GM23338 (cell line): ENCODE results near the gene SOD3. TPM values are rescaled to one million over a fixed set of nuclear protein-coding genes. Genes with fewer than 3 reads are reported as not detected.

ENCODE experiments used
- ATAC-seq: fragments of 200-7000 bp; cut with Tn5 transposase; 3 replicates; pipeline ENCODE4 v1.9.1; 2020
- DNase-seq: peaks from one replicate; pipeline ENCODE4 v3.0.0-alpha.2; 2015; ENCODE audit warnings: low spot score
- H2AFZ ChIP-seq: fragments of 200-600 bp; sonication (generic); 2 replicates; pipeline ENCODE4 v1.8.0; 2016; ENCODE audit warnings: antibody characterized with exemption, mild to moderate bottlenecking, moderate library complexity
- H3F3A ChIP-seq: fragments of 200-600 bp; sonication (generic); replicated peaks from 2 replicates; pipeline ENCODE4 v1.8.0; 2017; ENCODE audit warnings: antibody characterized with exemption, mixed run types, low read depth
- H3K27ac ChIP-seq: fragments of 200-600 bp; sonication (generic); 2 replicates; pipeline ENCODE4 v1.6.1; 2016; ENCODE audit warnings: low read depth
- H3K27me3 ChIP-seq: fragments of 200-600 bp; sonication (generic); 2 replicates; pipeline ENCODE4 v1.8.0; 2016; ENCODE audit warnings: mild to moderate bottlenecking, mixed run types, moderate library complexity; ENCODE audit not compliant: insufficient read depth
- H3K36me3 ChIP-seq: fragments of 200-600 bp; sonication (generic); 2 replicates; pipeline ENCODE4 v1.8.0; 2016; ENCODE audit warnings: mild to moderate bottlenecking; ENCODE audit not compliant: insufficient read depth
- H3K4me1 ChIP-seq: fragments of 200-600 bp; sonication (generic); 2 replicates; pipeline ENCODE4 v1.8.0; 2016; ENCODE audit warnings: mild to moderate bottlenecking, moderate library complexity; ENCODE audit not compliant: insufficient read depth
- H3K4me2 ChIP-seq: fragments of 200-600 bp; sonication (generic); 2 replicates; pipeline ENCODE4 v1.7.1; 2017; ENCODE audit warnings: mixed run types
- H3K4me3 ChIP-seq: fragments of 200-600 bp; sonication (generic); 2 replicates; pipeline ENCODE4 v1.6.1; 2016; ENCODE audit warnings: mixed run types
- H3K79me2 ChIP-seq: fragments of 200-600 bp; sonication (generic); replicated peaks from 2 replicates; pipeline ENCODE4 v1.8.0; 2017; ENCODE audit warnings: mild to moderate bottlenecking; ENCODE audit not compliant: insufficient read depth
- H3K9me2 ChIP-seq: fragments of 200-600 bp; sonication (generic); 2 replicates; pipeline ENCODE4 v1.8.0; 2017; ENCODE audit not compliant: insufficient read depth
- H4K20me1 ChIP-seq: fragments of 200-600 bp; sonication (generic); replicated peaks from 2 replicates; pipeline ENCODE4 v1.8.0; 2017; ENCODE audit warnings: mild to moderate bottlenecking; ENCODE audit not compliant: insufficient read depth
- H3K27ac Mint-ChIP-seq: 2 replicates; pipeline ENCODE4 v1.8.0; 2020; ENCODE audit warnings: inconsistent platforms, mild to moderate bottlenecking, moderate library complexity, mixed read lengths
- H3K27me3 Mint-ChIP-seq: 3 replicates; pipeline ENCODE4 v1.8.0; 2022; ENCODE audit warnings: low read depth, mild to moderate bottlenecking, moderate library complexity, mixed read lengths, inconsistent platforms; ENCODE audit not compliant: insufficient read depth, poor library complexity
- H3K36me3 Mint-ChIP-seq: 3 replicates; pipeline ENCODE4 v1.8.0; 2021; ENCODE audit warnings: low read depth, mild to moderate bottlenecking, inconsistent platforms, moderate library complexity, mixed read lengths
- H3K4me1 Mint-ChIP-seq: 3 replicates; pipeline ENCODE4 v1.8.0; 2020; ENCODE audit warnings: mild to moderate bottlenecking, inconsistent platforms, mixed read lengths
- H3K4me3 Mint-ChIP-seq: 3 replicates; pipeline ENCODE4 v1.8.0; 2021; ENCODE audit warnings: moderate library complexity, mild to moderate bottlenecking, inconsistent platforms, mixed read lengths
- H3K9me3 Mint-ChIP-seq: 3 replicates; pipeline ENCODE4 v1.8.0; 2020; ENCODE audit warnings: moderate library complexity, mild to moderate bottlenecking, inconsistent platforms, mixed read lengths
- CREB1 ChIP-seq: fragments of 250-450 bp; sonication (Bioruptor Pico); IDR thresholded peaks from 2 replicates; pipeline ENCODE4 v1.5.0; 2020; ENCODE audit warnings: low read depth, mild to moderate bottlenecking, moderate library complexity
- EZH2 ChIP-seq: fragments of 200-600 bp; sonication (generic); IDR thresholded peaks from one replicate; pipeline ENCODE4 v1.8.0; 2017; ENCODE audit warnings: antibody characterized with exemption, mild to moderate bottlenecking, low read depth; ENCODE audit not compliant: unreplicated experiment
- JUNB ChIP-seq: IDR thresholded peaks from one replicate; pipeline ENCODE4 v1.6.1; 2016; ENCODE audit warnings: antibody characterized with exemption; ENCODE audit not compliant: unreplicated experiment
- NANOG ChIP-seq: IDR thresholded peaks from 2 replicates; pipeline ENCODE4 v1.6.1; 2016; ENCODE audit warnings: antibody characterized with exemption, borderline replicate concordance
- POLR2AphosphoS5 ChIP-seq: IDR thresholded peaks from 2 replicates; pipeline ENCODE4 v1.6.1; 2016; ENCODE audit warnings: antibody characterized with exemption, low read depth
- ZNF114 ChIP-seq: fragments of 250-450 bp; sonication (Bioruptor Pico); IDR thresholded peaks from 2 replicates; pipeline ENCODE4 v1.5.0; 2020; ENCODE audit warnings: mild to moderate bottlenecking, moderate library complexity
- polyA plus RNA-seq: library from polyadenylated mRNA; unstranded; fragments of >200 nt; fragmentation: Nextera tagmentation; extraction: Ambion mirVana; gene quantifications from 2 replicates; pipeline ENCODE4 v1.2.1, GENCODE V29; 2016
- total RNA-seq: library from RNA; depleted of rRNA; stranded (reverse); fragments of >200 nt; shearing (Covaris generic); gene quantifications from 2 replicates; pipeline ENCODE4 v1.2.3, GENCODE V29; 2014
- TF ChIP-seq, protein P1 (sequence below), 2 experiments: fragments of 200-600 bp in 1 of 2; sonication (generic) in 1 of 2; conservative IDR thresholded peaks; 2 replicates each; pipeline versions ENCODE4 v1.5.1 to v1.6.1; 2016 to 2017; ENCODE audit warnings: antibody characterized with exemption in 2 of 2, low read depth in 2 of 2, mild to moderate bottlenecking in 2 of 2, moderate library complexity in 1 of 2
- TF ChIP-seq, protein P2 (sequence below): IDR thresholded peaks from one replicate; pipeline ENCODE4 v1.6.1; 2018; ENCODE audit warnings: antibody characterized with exemption; ENCODE audit not compliant: unreplicated experiment
- TF ChIP-seq, protein P3 (sequence below): IDR thresholded peaks from 2 replicates; pipeline ENCODE4 v1.6.1; 2016; ENCODE audit warnings: antibody characterized with exemption

SOD3 gene
- total and polyA plus RNA-seq, 2 experiments from 2014 or later, result 7.5 to 11.8 TPM

- Histone ChIP-seq H3K79me2 (no peaks in the 10 kb centered on the region), H2AFZ (no peak overlapping the region), H3F3A (no peaks in the 10 kb centered on the region), H3K4me1 (peaks cover 18% of the 10 kb centered on the region; the same call in 1 of the 2 replicates), H3K4me2 (0 out of 2 replicates have a peak overlapping the region, but pooled peaks have one; percentile 80), H4K20me1 (no peaks in the 10 kb centered on the region), H3K4me3 (no peak overlapping the region), H3K27me3 (peaks cover 26% of the 10 kb centered on the region), H3K27ac (no peak overlapping the region), H3K9me2 (no peaks in the 10 kb centered on the region), H3K36me3 (no peaks in the 10 kb centered on the region)
- peak; percentile 29 for ATAC-seq
- Mint-ChIP-seq H3K36me3 (no peaks in the 10 kb centered on the region; the same call in 2 of the 3 replicates), H3K9me3 (no peaks in the 10 kb centered on the region), H3K4me1 (peaks cover 21% of the 10 kb centered on the region), H3K4me3 (no peak overlapping the region), H3K27ac (no peak overlapping the region), H3K27me3 (peaks cover 9% of the 10 kb centered on the region)
- DNase-seq, result peak; percentile 75
- TF ChIP-seq POLR2AphosphoS5, result no peak
- TF ChIP-seq, protein P1, sequence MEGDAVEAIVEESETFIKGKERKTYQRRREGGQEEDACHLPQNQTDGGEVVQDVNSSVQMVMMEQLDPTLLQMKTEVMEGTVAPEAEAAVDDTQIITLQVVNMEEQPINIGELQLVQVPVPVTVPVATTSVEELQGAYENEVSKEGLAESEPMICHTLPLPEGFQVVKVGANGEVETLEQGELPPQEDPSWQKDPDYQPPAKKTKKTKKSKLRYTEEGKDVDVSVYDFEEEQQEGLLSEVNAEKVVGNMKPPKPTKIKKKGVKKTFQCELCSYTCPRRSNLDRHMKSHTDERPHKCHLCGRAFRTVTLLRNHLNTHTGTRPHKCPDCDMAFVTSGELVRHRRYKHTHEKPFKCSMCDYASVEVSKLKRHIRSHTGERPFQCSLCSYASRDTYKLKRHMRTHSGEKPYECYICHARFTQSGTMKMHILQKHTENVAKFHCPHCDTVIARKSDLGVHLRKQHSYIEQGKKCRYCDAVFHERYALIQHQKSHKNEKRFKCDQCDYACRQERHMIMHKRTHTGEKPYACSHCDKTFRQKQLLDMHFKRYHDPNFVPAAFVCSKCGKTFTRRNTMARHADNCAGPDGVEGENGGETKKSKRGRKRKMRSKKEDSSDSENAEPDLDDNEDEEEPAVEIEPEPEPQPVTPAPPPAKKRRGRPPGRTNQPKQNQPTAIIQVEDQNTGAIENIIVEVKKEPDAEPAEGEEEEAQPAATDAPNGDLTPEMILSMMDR (conservative IDR thresholded peaks at IDR 0.05; ENCODE audit: low read depth in 2 of 2), result peak; percentile 67 to 70
Measured at GRCh38 chr4:24793219-24794005, 2.0 kb upstream of the SOD3 start.

- no peak for ATAC-seq
- TF ChIP-seq NANOG (no peak), CREB1 (CRISPR knock-in tag) (no peak), POLR2AphosphoS5 (no peak), ZNF114 (CRISPR knock-in tag) (no peak), JUNB (no peak), EZH2 (no peak)
- TF ChIP-seq, protein P1 (conservative IDR thresholded peaks at IDR 0.05; ENCODE audit: low read depth in 2 of 2), result no peak
- TF ChIP-seq, protein P2, sequence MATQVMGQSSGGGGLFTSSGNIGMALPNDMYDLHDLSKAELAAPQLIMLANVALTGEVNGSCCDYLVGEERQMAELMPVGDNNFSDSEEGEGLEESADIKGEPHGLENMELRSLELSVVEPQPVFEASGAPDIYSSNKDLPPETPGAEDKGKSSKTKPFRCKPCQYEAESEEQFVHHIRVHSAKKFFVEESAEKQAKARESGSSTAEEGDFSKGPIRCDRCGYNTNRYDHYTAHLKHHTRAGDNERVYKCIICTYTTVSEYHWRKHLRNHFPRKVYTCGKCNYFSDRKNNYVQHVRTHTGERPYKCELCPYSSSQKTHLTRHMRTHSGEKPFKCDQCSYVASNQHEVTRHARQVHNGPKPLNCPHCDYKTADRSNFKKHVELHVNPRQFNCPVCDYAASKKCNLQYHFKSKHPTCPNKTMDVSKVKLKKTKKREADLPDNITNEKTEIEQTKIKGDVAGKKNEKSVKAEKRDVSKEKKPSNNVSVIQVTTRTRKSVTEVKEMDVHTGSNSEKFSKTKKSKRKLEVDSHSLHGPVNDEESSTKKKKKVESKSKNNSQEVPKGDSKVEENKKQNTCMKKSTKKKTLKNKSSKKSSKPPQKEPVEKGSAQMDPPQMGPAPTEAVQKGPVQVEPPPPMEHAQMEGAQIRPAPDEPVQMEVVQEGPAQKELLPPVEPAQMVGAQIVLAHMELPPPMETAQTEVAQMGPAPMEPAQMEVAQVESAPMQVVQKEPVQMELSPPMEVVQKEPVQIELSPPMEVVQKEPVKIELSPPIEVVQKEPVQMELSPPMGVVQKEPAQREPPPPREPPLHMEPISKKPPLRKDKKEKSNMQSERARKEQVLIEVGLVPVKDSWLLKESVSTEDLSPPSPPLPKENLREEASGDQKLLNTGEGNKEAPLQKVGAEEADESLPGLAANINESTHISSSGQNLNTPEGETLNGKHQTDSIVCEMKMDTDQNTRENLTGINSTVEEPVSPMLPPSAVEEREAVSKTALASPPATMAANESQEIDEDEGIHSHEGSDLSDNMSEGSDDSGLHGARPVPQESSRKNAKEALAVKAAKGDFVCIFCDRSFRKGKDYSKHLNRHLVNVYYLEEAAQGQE, result no peak
- TF ChIP-seq, protein P3, sequence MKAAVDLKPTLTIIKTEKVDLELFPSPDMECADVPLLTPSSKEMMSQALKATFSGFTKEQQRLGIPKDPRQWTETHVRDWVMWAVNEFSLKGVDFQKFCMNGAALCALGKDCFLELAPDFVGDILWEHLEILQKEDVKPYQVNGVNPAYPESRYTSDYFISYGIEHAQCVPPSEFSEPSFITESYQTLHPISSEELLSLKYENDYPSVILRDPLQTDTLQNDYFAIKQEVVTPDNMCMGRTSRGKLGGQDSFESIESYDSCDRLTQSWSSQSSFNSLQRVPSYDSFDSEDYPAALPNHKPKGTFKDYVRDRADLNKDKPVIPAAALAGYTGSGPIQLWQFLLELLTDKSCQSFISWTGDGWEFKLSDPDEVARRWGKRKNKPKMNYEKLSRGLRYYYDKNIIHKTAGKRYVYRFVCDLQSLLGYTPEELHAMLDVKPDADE, result no peak
Measured at GRCh38 chr4:24794051-24794450, 1.3 kb upstream of the SOD3 start.

More at GRCh38 chr4:24794051-24794450, 1.3 kb upstream of the SOD3 start:
- H3K4me2 ChIP-seq, result peak overlapping the region; percentile 80
- H3K4me1 ChIP-seq, result peaks cover 18% of the 10 kb centered on the region; the same call in 1 of the 2 replicates
- H3K79me2 ChIP-seq, result no peaks in the 10 kb centered on the region
- H3K27me3 Mint-ChIP-seq, result peaks cover 15% of the 10 kb centered on the region
- peaks cover 21% of the 10 kb centered on the region for H3K4me1 Mint-ChIP-seq
- H3K36me3 Mint-ChIP-seq, result peaks cover 2% of the 10 kb centered on the region; the same call in 1 of the 3 replicates
- no peak overlapping the region for H3K4me3 ChIP-seq
- H3K27me3 ChIP-seq, result peaks cover 32% of the 10 kb centered on the region
- no peaks in the 10 kb centered on the region for H3F3A ChIP-seq
- no peak overlapping the region for H3K4me3 Mint-ChIP-seq
- H3K9me3 Mint-ChIP-seq, result peaks cover 3% of the 10 kb centered on the region; the same call in 1 of the 3 replicates
- H2AFZ ChIP-seq, result peak overlapping the region; percentile 83; the same call in 1 of the 2 replicates
- DNase-seq, result no peak
- no peaks in the 10 kb centered on the region for H3K36me3 ChIP-seq
- H3K27ac Mint-ChIP-seq, result no peak overlapping the region
- H3K27ac ChIP-seq, result no peak overlapping the region
- no peaks in the 10 kb centered on the region for H4K20me1 ChIP-seq
- H3K9me2 ChIP-seq, result no peaks in the 10 kb centered on the region
